Liver (tissue), 9 donors: Measurements from ENCODE around the gene PMPCB. TPM values are rescaled to one million over a fixed set of nuclear protein-coding genes. Genes with fewer than 3 reads are reported as not detected.

Source experiments
- DNase-seq: peaks from one replicate; pipeline ENCODE4 v3.0.0-alpha.2; 2017; ENCODE audit warnings: low spot score
- H3K27ac ChIP-seq, 2 donors: one replicate each; pipeline ENCODE4 v1.7.0; 2013; ENCODE audit warnings: inconsistent platforms in 2 of 2, low read length in 2 of 2, control low read depth in 1 of 2, low read depth in 1 of 2, mild to moderate bottlenecking in 1 of 2
- H3K27me3 ChIP-seq, 4 donors: one replicate each; pipeline versions ENCODE4 v1.6.1 to v1.7.0; 2013; ENCODE audit warnings: low read length in 3 of 4, inconsistent platforms in 1 of 4, mild to moderate bottlenecking in 1 of 4, moderate library complexity in 1 of 4; ENCODE audit not compliant: control insufficient read depth in 4 of 4, insufficient read depth in 4 of 4
- H3K36me3 ChIP-seq, 4 donors: one replicate each; pipeline versions ENCODE4 v1.6.1 to v1.7.0; 2013; ENCODE audit warnings: low read length in 3 of 4, mild to moderate bottlenecking in 3 of 4, low read depth in 1 of 4, moderate library complexity in 1 of 4; ENCODE audit not compliant: control insufficient read depth in 4 of 4, insufficient read depth in 3 of 4
- H3K4me1 ChIP-seq, 4 donors: one replicate each; pipeline versions ENCODE4 v1.6.1 to v1.7.0; 2013; ENCODE audit warnings: low read length in 3 of 4, mild to moderate bottlenecking in 3 of 4, moderate library complexity in 1 of 4; ENCODE audit not compliant: control insufficient read depth in 4 of 4, insufficient read depth in 4 of 4
- H3K4me3 ChIP-seq, 3 donors: one replicate each; pipeline versions ENCODE4 v1.6.1 to v1.7.0; 2013; ENCODE audit warnings: low read length in 3 of 3, control low read depth in 1 of 3, low read depth in 1 of 3, mild to moderate bottlenecking in 1 of 3
- H3K9ac ChIP-seq, 2 donors: one replicate each; pipeline ENCODE4 v1.7.0; 2013; ENCODE audit warnings: low read length in 2 of 2, mild to moderate bottlenecking in 2 of 2, moderate library complexity in 2 of 2, control low read depth in 1 of 2, low read depth in 1 of 2
- H3K9me3 ChIP-seq, 4 donors: one replicate each; pipeline versions ENCODE4 v1.6.1 to v1.7.0; 2013; ENCODE audit warnings: low read length in 3 of 4; ENCODE audit not compliant: control insufficient read depth in 4 of 4
- EGR1 ChIP-seq, 2 donors: IDR thresholded peaks; 2 replicates each; pipeline ENCODE4 v1.6.1; 2016 to 2018; ENCODE audit warnings: antibody characterized with exemption in 2 of 2, low read depth in 2 of 2
- FOXA1 ChIP-seq: IDR thresholded peaks from 2 replicates; pipeline ENCODE4 v1.6.1; 2016; ENCODE audit warnings: antibody characterized with exemption
- FOXA2 ChIP-seq: IDR thresholded peaks from 2 replicates; pipeline ENCODE4 v1.6.1; 2016; ENCODE audit warnings: antibody characterized with exemption
- GABPA ChIP-seq, 2 donors: IDR thresholded peaks in 1 of 2; conservative IDR thresholded peaks in 1 of 2; 2 replicates each; pipeline ENCODE4 v1.6.1; 2016; ENCODE audit warnings: antibody characterized with exemption in 2 of 2, mild to moderate bottlenecking in 1 of 2, moderate library complexity in 1 of 2
- HNF4A ChIP-seq, 2 donors: conservative IDR thresholded peaks; 2 replicates each; pipeline ENCODE4 v1.6.1; 2016; ENCODE audit warnings: antibody characterized with exemption in 2 of 2, mild to moderate bottlenecking in 2 of 2
- HNF4G ChIP-seq: IDR thresholded peaks from 2 replicates; pipeline ENCODE4 v1.6.1; 2016; ENCODE audit warnings: antibody characterized with exemption
- JUND ChIP-seq, 2 donors: IDR thresholded peaks; 2 replicates each; pipeline ENCODE4 v1.6.1; 2016; ENCODE audit warnings: antibody characterized with exemption in 2 of 2
- NR2F2 ChIP-seq: IDR thresholded peaks from 2 replicates; pipeline ENCODE4 v1.6.1; 2016; ENCODE audit warnings: antibody characterized with exemption
- RAD21 ChIP-seq, 2 donors: IDR thresholded peaks; 2 replicates each; pipeline ENCODE4 v1.6.1; 2016; ENCODE audit warnings: antibody characterized with exemption in 2 of 2, mild to moderate bottlenecking in 2 of 2
- REST ChIP-seq: IDR thresholded peaks from 2 replicates; pipeline ENCODE4 v1.6.1; 2016; ENCODE audit warnings: antibody characterized with exemption, mild to moderate bottlenecking
- RXRA ChIP-seq, 2 donors: IDR thresholded peaks; 2 replicates each; pipeline ENCODE4 v1.6.1; 2017 to 2018; ENCODE audit warnings: antibody characterized with exemption in 2 of 2, mild to moderate bottlenecking in 1 of 2
- SP1 ChIP-seq: IDR thresholded peaks from 2 replicates; pipeline ENCODE4 v1.6.1; 2018; ENCODE audit warnings: antibody characterized with exemption, mild to moderate bottlenecking
- TAF1 ChIP-seq: conservative IDR thresholded peaks from 2 replicates; pipeline ENCODE4 v1.6.1; 2016; ENCODE audit warnings: antibody characterized with exemption, mild to moderate bottlenecking
- YY1 ChIP-seq: IDR thresholded peaks from 2 replicates; pipeline ENCODE4 v1.6.1; 2016; ENCODE audit warnings: antibody characterized with exemption, mild to moderate bottlenecking
- ZBTB33 ChIP-seq: IDR thresholded peaks from 2 replicates; pipeline ENCODE4 v1.6.1; 2016; ENCODE audit warnings: antibody characterized with exemption
- WGBS: extraction: QIAGEN DNeasy Blood & Tissue Kit; methylation state at CpG from one replicate; pipeline ENCODE4 v1.1.7; 2013; 5-methylcytosine and 5-hydroxymethylcytosine counted together
- polyA plus RNA-seq, 2 donors: library from polyadenylated mRNA; stranded (reverse) in 1 of 2; unstranded in 1 of 2; fragments of 200-250 nt in 1 of 2; fragments of >200 nt in 1 of 2; fragmentation: Nextera tagmentation in 1 of 2; extraction: Ambion mirVana in 1 of 2; gene quantifications; one replicate each; pipeline versions ENCODE4 v1.2.1 to v1.2.3, GENCODE V29; 2013 to 2015
- total RNA-seq, 2 donors: library from RNA; depleted of rRNA; stranded (reverse); fragments of >200 nt; gene quantifications; one replicate each; pipeline ENCODE4 v1.2.3, GENCODE V29; 2014
- TF ChIP-seq, protein P1 (sequence below): IDR thresholded peaks from 2 replicates; pipeline ENCODE4 v1.6.1; 2016; ENCODE audit warnings: antibody characterized with exemption
- TF ChIP-seq, protein P2 (sequence below): IDR thresholded peaks from 2 replicates; pipeline ENCODE4 v1.6.1; 2016; ENCODE audit warnings: antibody characterized with exemption
- TF ChIP-seq, protein P3 (sequence below): fragments of 150-350 bp; IDR thresholded peaks from 2 replicates; pipeline ENCODE4 v1.5.1; 2017; ENCODE audit warnings: improper control_type of control experiment, low read depth, low read length; ENCODE audit not compliant: missing input control
- donor health status: healthy.
- donor health status: healthy.
- donor health status: healthy.
- donor health status: healthy.
- donor health status: healthy.

Gene PMPCB
- total and polyA plus RNA-seq, 4 donors, result 43.3 to 59.9 (median 53.7) TPM

GRCh38 chr7:103346396-103346795 is 49.2 kb downstream of the PMPCB start:
- TF ChIP-seq EGR1 (IDR thresholded peaks at IDR 0.05; ENCODE audit: low read depth in 2 of 2) (no peak), YY1 (no peak), TAF1 (no peak), GABPA (IDR thresholded peaks at IDR 0.05 in 1 of 2, conservative IDR thresholded peaks at IDR 0.05 in 1 of 2) (no peak)
- TF ChIP-seq, protein P1, sequence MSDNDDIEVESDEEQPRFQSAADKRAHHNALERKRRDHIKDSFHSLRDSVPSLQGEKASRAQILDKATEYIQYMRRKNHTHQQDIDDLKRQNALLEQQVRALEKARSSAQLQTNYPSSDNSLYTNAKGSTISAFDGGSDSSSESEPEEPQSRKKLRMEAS, result no peak
- TF ChIP-seq, protein P2, sequence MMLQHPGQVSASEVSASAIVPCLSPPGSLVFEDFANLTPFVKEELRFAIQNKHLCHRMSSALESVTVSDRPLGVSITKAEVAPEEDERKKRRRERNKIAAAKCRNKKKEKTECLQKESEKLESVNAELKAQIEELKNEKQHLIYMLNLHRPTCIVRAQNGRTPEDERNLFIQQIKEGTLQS, result no peak
- Histone ChIP-seq H3K4me1 (peaks cover 14 to 48% (median 37%) of the 10 kb centered on the region in 4 donors), H3K9me3 (no peaks in the 10 kb centered on the region), H3K27me3 (no peaks in the 10 kb centered on the region), H3K27ac (no peak overlapping the region), H3K36me3 (peaks cover 0 to 7% (median under 1%) of the 10 kb centered on the region in 4 donors), H3K4me3 (no peak overlapping the region), H3K9ac (no peak overlapping the region)
- 89% methylated on average over 5 of the region's 5 CpGs for WGBS
- DNase-seq, result no peak

GRCh38 chr7:103347507-103348267 is 50.5 kb downstream of the PMPCB start, which contains the start of gene PSMC2:
Gene PSMC2 (plus strand): TSS chr7:103347643. CDS start chr7:103347712, 69 bp downstream.
- peaks cover 0 to 2% (median 0%) of the 10 kb centered on the region in 4 donors for H3K36me3 ChIP-seq
- H3K27ac ChIP-seq, result peak within 1 kb of the TSS; percentile 68 to 78
- under 1% methylated on average over 25 of the region's 25 CpGs for WGBS
- H3K9me3 ChIP-seq, result no peaks in the 10 kb centered on the region
- H3K4me1 ChIP-seq, result peaks cover 16 to 55% (median 40%) of the 10 kb centered on the region in 4 donors
- TF ChIP-seq, protein P3, sequence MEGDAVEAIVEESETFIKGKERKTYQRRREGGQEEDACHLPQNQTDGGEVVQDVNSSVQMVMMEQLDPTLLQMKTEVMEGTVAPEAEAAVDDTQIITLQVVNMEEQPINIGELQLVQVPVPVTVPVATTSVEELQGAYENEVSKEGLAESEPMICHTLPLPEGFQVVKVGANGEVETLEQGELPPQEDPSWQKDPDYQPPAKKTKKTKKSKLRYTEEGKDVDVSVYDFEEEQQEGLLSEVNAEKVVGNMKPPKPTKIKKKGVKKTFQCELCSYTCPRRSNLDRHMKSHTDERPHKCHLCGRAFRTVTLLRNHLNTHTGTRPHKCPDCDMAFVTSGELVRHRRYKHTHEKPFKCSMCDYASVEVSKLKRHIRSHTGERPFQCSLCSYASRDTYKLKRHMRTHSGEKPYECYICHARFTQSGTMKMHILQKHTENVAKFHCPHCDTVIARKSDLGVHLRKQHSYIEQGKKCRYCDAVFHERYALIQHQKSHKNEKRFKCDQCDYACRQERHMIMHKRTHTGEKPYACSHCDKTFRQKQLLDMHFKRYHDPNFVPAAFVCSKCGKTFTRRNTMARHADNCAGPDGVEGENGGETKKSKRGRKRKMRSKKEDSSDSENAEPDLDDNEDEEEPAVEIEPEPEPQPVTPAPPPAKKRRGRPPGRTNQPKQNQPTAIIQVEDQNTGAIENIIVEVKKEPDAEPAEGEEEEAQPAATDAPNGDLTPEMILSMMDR, result no peak
- TF ChIP-seq HNF4A (conservative IDR thresholded peaks at IDR 0.05) (peak in 1 of 2 donors; percentile 32), FOXA2 (no peak), EGR1 (IDR thresholded peaks at IDR 0.05; ENCODE audit: low read depth in 2 of 2) (peak in 1 of 2 donors; percentile 26), TAF1 (peak; percentile 24), GABPA (IDR thresholded peaks at IDR 0.05 in 1 of 2, conservative IDR thresholded peaks at IDR 0.05 in 1 of 2) (peak; percentile 99 to 100), ZBTB33 (peak; percentile 18), NR2F2 (no peak), HNF4G (no peak), RAD21 (IDR thresholded peaks at IDR 0.05) (no peak), FOXA1 (no peak), YY1 (peak; percentile 61), REST (peak; percentile 60), JUND (IDR thresholded peaks at IDR 0.05) (no peak), SP1 (peak; percentile 37), RXRA (IDR thresholded peaks at IDR 0.05) (peak in 1 of 2 donors; percentile 21)
- TF ChIP-seq, protein P2, result no peak
- TF ChIP-seq, protein P1, result no peak
- H3K27me3 ChIP-seq, result no peaks in the 10 kb centered on the region
- peak within 1 kb of the TSS; percentile 81 to 90 for H3K9ac ChIP-seq
- peak within 1 kb of the TSS; percentile 75 to 85 (median 78) for H3K4me3 ChIP-seq
- peak; percentile 87 for DNase-seq
